ENCODE data around the gene STK38L. TPM values are rescaled to one million over a fixed set of nuclear protein-coding genes. Genes with fewer than 3 reads are reported as not detected.

Gene STK38L
- total and polyA plus RNA-seq, 10 of the 15 experiments (the other 5 are each of a cell fraction or from before 2014, with no cell fraction given), result 43.0 to 154 (median 115) TPM

- TF ChIP-seq CEBPZ (IDR thresholded peaks at IDR 0.05; ENCODE audit: low read depth, low read length), result no peak
- TF ChIP-seq EGR1 (IDR thresholded peaks at IDR 0.05; ENCODE audit: borderline replicate concordance in 1 of 2, low read depth in 2 of 2, low read length in 2 of 2), result no peak
- TF ChIP-seq TAF1 (IDR thresholded peaks at IDR 0.05; ENCODE audit: borderline replicate concordance, low read depth, low read length), result no peak
- TF ChIP-seq HDAC2 (IDR thresholded peaks at IDR 0.05), result no peak
- no peak for TF ChIP-seq WRNIP1 (IDR thresholded peaks at IDR 0.05; ENCODE audit: borderline replicate concordance, low read depth, low read length)
- TF ChIP-seq KDM1A (IDR thresholded peaks at IDR 0.05; ENCODE audit: borderline replicate concordance), result no peak
- no peak for TF ChIP-seq KAT2A (conservative IDR thresholded peaks at IDR 0.05; ENCODE audit: control insufficient read depth, low read depth, low read length)
- no peak for TF ChIP-seq ZNF24 (IDR thresholded peaks at IDR 0.05)
- 0 out of 2 replicates have a peak, but pooled peaks have one; percentile 11 for TF ChIP-seq TCF3 (IDR thresholded peaks at IDR 0.05; ENCODE audit: borderline replicate concordance, insufficient read depth, low read depth, low read length)
- no peak for TF ChIP-seq YY1 (IDR thresholded peaks at IDR 0.05; ENCODE audit: low read depth, low read length)
- TF ChIP-seq, protein P1, sequence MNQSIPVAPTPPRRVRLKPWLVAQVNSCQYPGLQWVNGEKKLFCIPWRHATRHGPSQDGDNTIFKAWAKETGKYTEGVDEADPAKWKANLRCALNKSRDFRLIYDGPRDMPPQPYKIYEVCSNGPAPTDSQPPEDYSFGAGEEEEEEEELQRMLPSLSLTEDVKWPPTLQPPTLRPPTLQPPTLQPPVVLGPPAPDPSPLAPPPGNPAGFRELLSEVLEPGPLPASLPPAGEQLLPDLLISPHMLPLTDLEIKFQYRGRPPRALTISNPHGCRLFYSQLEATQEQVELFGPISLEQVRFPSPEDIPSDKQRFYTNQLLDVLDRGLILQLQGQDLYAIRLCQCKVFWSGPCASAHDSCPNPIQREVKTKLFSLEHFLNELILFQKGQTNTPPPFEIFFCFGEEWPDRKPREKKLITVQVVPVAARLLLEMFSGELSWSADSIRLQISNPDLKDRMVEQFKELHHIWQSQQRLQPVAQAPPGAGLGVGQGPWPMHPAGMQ (IDR thresholded peaks at IDR 0.05; ENCODE audit: borderline replicate concordance), result no peak
- TF ChIP-seq, protein P2, sequence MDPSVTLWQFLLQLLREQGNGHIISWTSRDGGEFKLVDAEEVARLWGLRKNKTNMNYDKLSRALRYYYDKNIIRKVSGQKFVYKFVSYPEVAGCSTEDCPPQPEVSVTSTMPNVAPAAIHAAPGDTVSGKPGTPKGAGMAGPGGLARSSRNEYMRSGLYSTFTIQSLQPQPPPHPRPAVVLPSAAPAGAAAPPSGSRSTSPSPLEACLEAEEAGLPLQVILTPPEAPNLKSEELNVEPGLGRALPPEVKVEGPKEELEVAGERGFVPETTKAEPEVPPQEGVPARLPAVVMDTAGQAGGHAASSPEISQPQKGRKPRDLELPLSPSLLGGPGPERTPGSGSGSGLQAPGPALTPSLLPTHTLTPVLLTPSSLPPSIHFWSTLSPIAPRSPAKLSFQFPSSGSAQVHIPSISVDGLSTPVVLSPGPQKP (IDR thresholded peaks at IDR 0.05; ENCODE audit: low read depth, low read length), result no peak
- no peak for TF ChIP-seq NR2C2 (IDR thresholded peaks at IDR 0.05; ENCODE audit: borderline replicate concordance, control insufficient read depth, insufficient read length, low read depth)
- no peak for TF ChIP-seq FOXK2 (IDR thresholded peaks at IDR 0.05)
- no peak for TF ChIP-seq ZNF274 (IDR thresholded peaks at IDR 0.05; ENCODE audit: insufficient read depth, insufficient read length)
- no peak for TF ChIP-seq EP300 (IDR thresholded peaks at IDR 0.05; ENCODE audit: borderline replicate concordance in 1 of 2, control insufficient read depth in 1 of 2, low read depth in 2 of 2, low read length in 2 of 2)
- peak; percentile 10 for TF ChIP-seq MEF2B (IDR thresholded peaks at IDR 0.05; ENCODE audit: partially characterized antibody, poor library complexity, severe bottlenecking)
- TF ChIP-seq ZNF384 (IDR thresholded peaks at IDR 0.05; ENCODE audit: borderline replicate concordance, low read depth, low read length), result no peak
- no peak for TF ChIP-seq NRF1 (conservative IDR thresholded peaks at IDR 0.05; ENCODE audit: low read depth, low read length)
- TF ChIP-seq ZNF217 (IDR thresholded peaks at IDR 0.05), result 0 out of 2 replicates have a peak, but pooled peaks have one; percentile 62
- TF ChIP-seq MTA2 (IDR thresholded peaks at IDR 0.05; ENCODE audit: low read depth), result no peak
- TF ChIP-seq SMARCA5 (IDR thresholded peaks at IDR 0.05), result no peak
- TF ChIP-seq BACH1 (IDR thresholded peaks at IDR 0.05; ENCODE audit: borderline replicate concordance), result no peak
- TF ChIP-seq HDAC6 (IDR thresholded peaks at IDR 0.05; ENCODE audit: unreplicated experiment), result no peak
Observed at GRCh38 chr12:27209257-27209910, 34.7 kb upstream of the STK38L start (continued).

Measured in GM12878 (cell line).